NCI-H2171 (cell line): Measurements from ENCODE around the gene ALG5.

Experiments
- DNase-seq: peaks from one replicate; lab custom pipeline; 2025; lab: John Stamatoyannopoulos, UW

Gene ALG5

DNA sequence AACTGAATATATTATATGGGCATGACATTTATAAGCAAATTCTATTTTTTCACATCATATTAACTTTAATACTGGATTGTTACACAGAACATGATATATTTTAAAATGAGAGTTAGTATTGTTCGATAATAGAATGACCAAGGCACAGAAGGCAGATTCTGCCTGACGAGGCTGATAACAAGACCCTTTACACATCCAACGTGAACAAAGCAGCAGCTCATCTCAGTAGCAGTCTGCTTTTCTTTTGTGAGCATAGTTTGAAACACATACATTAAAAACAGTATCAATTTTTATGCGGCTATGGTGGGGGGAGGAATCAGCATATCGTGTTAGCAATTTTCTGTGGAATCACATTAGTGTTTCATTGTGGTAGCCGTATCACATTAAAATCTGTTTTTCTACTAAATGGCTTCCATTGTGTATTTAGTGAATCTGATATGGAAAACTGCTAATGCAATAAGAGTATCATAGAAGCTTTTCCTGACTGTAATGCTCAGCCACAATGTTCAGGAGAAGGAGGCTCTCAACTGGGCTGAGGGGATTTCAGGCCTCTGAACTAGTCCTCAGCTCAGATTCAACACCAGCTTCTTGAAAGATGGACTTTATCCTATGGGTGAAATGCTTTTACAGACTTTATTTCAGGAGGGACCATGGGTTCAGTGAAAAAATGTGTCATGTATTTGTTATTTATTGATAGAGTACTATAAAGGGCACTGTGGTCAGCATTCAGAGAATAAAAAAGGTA lies 83.1 kb downstream of the ALG5 start:
- no peak for DNase-seq

DNA sequence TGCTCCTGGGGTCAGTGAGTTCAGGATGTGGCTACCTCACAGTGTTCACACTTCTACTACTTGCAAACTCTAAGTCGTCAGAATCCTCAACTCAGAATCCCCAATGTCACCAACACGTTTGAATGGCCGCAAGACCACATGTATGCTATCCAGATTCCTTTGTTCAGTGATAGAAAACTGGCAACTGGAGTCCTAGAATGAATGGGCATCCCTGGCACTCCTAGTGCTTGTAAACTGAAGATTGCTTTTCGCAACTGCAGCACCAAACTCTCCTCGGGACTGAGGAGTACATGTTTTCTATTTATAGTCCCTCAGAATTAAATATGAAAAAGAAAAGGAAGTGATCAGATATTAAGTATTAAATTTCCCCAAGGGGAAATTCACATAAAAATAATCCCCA lies 84.0 kb downstream of the ALG5 start:
- DNase-seq: no peak

DNA sequence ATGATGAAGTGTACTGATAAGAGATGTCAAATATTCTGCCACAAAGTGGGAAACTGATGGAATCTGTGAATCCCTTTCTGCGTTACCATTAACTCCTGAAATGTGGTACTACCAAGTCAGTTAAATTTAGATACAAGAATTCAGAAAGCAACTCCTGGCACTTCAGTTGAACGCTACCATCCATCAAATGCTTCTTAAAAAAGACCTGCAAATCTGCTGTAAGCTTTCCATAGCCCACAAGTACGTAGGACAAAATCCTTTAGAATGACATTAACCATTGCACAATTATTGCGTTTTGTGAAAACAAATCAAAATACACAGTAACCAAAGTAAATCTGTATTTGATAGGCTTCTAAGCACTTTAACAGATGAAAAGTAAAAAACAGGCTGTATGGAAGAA lies 84.5 kb downstream of the ALG5 start:
- DNase-seq: no peak

DNA sequence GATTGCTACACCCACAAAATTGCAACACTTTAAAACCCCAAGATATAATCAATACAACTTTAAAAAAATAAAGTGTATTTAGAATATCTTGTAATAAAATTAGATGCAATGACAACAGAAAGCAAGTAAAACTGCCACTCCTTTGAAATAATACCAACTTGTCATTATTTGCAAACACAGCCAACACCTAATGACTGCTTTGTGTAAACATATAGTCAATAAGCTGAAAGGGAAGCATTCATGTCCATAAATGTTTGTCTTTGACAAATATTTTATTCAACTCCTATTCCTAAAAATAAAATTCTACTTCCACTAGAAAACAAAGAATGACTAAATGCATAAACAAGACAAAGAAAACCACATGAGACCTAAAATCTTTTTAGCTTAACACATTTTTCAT lies 85.7 kb downstream of the ALG5 start:
- no peak for DNase-seq

DNA sequence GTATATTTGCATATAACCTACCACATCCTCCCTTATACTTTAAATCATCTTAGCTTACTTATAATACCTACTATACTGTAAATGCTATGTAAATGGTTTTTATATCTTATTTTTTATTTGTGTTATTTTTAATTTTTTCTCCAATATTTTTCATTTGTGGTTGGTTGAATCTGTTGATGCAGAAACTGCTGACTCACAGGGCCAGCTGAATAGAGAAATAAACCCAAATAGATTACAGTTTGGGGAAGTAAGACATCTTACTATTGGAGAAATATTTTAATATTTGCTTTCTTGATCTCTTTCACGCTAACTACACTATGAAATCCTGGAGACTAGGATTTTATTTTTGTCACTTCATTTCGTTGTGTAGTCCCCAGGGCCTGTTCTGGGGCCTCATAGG lies 86.2 kb downstream of the ALG5 start:
- DNase-seq: no peak

DNA sequence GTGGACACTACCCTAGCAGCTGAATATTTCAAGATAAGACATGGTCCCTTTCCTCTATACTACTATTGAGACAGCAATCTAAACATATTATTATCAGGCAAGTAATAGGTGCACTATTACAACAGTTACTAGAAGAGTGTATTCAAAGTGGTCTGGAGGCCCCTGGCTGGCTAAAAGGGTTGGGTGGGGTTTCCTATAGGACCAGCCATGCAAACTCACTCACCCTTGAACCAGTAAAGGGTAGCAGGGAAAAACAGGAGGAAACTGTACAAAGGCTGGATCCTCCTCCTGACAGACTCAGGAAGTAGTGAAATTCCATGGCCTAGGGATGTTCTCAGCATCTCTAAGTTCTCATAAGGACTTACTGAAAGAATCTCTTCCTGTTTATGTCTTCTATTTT lies 86.8 kb downstream of the ALG5 start:
- DNase-seq: no peak

DNA sequence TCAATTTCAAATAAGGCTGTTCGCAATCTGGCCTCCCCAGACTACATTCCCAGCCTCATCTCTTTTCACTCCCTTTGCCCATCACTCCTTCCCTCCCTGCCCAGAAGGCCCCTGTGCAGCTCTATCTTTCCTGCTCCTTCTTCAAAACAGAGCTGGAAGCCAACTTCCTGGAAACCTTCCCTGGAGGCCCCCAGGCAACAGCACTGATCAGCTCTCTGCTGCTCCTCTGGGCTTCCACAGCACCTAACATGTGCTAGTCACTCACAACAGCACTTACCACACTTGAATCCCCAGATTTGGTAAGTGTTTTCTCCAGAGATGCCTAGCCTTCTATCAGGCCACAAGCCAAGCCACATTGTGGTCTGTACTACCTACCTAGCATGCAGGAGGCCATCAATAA lies 88.6 kb downstream of the ALG5 start:
- DNase-seq: no peak

DNA sequence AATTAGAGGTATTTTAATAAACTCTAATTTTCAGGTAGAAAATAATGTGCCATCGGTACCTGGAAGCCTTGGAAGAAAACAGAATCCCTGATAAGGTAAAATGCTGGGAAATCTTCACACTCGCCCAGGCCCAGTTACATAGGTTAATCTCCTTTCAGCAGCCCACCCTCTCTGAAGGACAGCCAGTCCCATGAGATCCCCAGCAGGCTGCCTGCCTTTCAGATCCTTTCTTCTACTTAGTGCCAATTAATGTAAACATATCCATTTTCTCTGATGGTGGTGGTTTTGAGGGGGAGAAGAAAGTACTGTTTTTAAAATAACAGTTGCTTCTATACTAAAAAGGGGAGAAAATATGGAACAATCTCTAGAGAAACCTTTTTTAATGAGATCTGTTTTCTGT lies 91.3 kb downstream of the ALG5 start:
- DNase-seq: no peak

DNA sequence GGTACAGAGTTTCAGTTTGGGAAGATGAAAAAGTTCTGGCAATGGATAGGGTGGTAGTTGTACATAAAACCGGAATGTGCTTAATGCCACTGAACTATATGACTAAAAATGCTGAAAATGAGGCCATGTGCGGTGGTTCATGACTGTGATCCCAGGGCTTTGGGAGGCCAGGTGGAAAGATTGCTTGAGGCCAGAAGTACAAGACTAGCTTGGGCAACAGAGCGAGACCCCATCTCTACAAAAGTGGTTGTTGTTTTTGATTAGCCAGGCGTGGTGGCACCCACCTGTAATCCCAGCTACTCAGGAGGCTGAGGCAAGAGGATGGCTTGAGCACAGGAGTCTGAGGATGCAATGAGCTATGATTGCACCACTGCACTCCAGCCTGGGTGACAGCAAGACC lies 91.9 kb downstream of the ALG5 start:
- no peak for DNase-seq

DNA sequence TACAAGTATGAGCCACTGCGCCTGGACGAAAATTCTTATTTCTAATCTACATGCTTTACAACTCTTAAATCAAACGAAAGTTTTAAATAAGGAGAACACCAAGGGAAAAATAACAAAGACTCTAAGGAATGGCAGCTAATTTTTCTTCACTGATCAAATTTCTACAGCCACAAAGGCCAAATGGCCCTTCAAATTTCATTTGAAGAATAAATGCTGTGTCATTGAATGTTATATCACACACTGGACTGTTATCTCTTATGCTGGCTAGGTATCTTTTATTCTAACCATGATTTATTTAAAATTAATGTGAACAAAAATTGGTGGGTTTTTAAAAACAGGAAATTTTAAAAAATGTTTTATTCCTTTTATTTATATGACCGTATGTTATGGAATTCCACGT lies 93.2 kb downstream of the ALG5 start:
- no peak for DNase-seq

DNA sequence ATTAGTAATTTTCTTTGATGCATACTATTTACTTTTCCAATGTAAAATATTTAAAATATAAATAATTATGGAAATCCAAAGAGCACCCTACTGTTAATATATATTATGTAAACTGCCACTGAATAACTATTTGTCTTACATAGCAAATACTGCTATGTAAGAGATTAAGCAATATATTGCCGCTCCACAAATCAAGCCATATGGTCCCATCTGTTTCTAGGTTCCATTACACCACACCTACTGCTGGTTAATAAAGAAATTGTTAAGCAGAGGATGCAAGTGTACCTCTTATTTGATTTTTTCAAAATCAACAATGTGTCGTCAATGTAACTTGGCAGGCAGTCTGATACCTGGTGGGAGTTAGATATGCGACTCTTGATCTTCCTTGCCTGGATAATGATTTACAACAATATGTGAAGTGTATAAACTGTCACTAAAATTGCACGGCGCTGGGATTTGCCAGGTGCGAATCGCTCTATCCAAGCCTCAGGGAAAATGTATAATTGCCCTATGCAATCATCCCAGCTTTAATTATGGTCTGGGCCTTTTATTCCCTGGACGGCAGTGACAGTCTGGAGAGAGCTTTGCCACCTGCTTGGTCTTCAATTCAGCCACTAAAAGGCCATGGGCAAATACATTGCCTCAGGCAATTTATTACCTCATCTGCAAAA lies 95.1 kb downstream of the ALG5 start:
- peak; percentile 64 for DNase-seq
